AG08396 (cell line): ENCODE data around the gene PHRF1.

ENCODE experiments used
- DNase-seq: peaks from one replicate; pipeline ENCODE4 v3.0.0; 2012; ENCODE audit warnings: low spot score, mixed read lengths

PHRF1 gene

GRCh38 chr11:557328-558132, 18.7 kb upstream of the PHRF1 start:
- DNase-seq: no peak

DNA sequence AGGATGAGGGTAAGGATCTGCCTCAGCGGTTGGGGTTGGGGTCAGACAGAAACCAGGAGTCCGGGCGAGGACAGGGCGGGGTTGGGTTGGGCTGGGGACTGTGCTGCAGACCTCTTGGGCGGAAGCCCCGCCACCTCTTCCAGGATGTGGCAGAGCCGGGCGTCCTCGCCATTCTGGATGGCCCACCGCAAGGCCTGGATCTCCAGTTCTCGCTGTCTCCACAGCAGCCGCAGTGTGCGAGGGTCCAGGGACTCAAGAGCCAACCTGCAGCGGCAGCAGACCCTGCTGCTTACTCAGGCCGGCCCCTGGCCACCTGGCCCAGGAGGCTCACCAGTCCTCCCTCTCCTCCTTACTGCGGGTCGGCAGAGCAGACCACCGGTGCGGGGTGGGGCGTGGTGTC, 17.8 kb upstream of the PHRF1 start:
- DNase-seq: no peak

DNA sequence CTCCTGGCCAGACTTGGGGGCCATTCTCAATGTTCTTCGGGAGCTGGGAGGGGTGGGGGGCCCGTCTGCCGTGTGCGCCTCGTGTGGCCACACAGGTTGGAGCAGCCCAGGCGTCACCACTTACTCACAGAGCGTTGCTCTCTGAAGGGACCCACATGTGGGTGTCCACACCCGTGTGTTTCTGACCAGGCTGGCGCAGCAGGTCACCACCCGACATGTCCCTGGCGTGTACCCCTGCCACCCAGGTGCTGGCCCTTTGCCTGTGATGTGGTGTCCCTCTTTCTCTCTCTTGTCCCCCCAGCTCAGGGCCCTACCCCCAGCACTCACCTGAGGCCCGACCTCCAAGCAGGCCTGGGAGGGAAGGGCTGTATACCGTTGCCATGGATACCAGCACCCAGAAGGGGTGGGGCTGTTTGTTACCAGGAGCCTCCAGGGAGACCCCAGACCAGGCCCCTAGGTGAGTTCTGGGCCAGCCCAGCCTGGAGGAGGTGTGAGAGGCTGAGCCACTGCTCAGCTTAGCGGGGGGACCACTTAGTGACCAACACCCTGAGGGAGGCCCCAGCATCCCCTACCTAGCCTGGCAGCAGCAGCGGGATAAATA, 17.1 kb upstream of the PHRF1 start:
- DNase-seq: no peak

GRCh38 chr11:559712-560304, 16.5 kb upstream of the PHRF1 start:
- no peak for DNase-seq

DNA sequence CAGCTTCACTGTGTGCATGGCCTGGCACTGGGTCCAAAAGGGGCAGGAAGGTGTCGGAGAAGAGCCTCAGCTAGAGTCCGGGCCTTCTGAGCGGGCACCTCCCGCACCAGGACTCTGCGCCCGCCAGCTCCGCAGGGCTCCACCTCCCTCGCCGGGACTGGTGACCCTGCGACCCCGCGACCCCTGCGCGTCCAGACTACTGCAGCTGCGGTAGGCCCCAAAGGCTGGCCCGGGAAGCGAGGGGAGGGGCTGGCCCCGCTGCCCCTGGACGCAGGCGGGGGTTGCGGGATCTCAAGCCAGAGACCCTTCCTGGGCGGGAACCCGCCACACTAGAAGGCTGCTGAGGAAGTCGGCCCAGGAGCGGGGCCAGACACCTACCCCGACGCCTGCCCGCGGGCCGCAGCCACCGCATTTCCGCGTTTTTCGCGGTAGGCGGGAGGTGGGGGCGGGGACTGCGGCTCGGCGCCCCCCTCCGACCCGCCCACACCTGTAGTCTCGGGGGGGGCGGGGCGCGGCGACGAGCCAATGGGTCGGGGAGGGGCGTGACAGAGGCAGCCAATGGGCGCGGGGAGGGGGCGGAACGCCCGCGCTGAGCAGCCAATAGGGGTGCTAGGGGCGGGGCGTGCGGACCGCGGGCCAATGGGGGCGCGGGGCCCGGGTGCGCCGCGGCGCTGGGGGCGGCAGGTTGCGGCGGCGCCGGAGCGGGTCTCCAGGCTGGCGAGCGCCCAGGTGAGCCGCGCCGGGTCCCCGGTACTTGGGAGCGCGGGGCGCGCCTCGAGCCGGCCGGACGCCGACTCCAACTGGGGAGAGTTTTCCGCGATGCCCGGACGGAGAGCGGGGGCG, 15.7 kb upstream of the PHRF1 start, which contains the start of the genes LMNTD2 and RASSF7:
LMNTD2 (minus strand) TSS at position 434 of the 843 bp plus-strand sequence; CDS start at position 412, 22 bp downstream.
RASSF7 (plus strand) TSS at position 666 of the 843 bp plus-strand sequence. CDS start 799 bp downstream, outside the sequence.
- DNase-seq: peak; percentile 100

DNA sequence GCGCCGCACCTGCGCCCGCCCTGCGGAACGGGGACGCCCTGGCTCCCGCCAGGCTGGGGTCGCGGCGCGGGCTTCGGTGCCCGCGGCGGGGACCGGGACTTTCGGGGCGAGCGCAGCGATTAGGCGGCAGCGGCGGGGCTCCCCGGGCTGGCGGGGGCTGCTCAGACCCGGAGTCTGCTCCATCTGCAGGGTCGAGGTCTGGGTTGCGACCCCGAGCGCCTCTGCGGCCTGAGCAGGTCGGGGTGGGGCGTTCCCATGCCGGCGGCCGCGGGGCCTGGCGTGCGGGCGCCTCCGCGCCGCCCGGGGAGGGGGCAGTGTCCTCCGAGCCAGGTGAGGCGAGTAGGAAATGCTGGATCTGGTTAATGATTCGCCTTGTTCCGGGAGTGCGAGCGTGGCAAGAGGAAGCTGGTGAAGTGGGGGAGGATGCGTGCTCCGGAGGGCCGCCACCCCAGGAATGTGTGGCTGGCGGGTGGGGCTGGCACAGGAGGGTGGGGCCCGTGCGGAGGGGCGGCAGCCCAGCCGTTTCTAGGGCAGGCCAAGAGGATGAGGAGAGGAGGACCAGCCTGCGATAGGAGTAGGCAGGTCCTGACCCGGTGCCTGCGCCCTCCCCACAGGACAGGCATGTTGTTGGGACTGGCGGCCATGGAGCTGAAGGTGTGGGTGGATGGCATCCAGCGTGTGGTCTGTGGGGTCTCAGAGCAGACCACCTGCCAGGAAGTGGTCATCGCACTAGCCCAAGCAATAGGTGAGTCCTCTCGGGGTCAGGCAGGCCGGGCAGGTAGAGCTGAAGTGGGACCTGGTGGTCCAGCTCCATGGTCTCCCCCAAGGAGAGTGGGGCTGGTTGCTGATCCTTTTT, 14.9 kb upstream of the PHRF1 start:
- DNase-seq: peak; percentile 56

DNA sequence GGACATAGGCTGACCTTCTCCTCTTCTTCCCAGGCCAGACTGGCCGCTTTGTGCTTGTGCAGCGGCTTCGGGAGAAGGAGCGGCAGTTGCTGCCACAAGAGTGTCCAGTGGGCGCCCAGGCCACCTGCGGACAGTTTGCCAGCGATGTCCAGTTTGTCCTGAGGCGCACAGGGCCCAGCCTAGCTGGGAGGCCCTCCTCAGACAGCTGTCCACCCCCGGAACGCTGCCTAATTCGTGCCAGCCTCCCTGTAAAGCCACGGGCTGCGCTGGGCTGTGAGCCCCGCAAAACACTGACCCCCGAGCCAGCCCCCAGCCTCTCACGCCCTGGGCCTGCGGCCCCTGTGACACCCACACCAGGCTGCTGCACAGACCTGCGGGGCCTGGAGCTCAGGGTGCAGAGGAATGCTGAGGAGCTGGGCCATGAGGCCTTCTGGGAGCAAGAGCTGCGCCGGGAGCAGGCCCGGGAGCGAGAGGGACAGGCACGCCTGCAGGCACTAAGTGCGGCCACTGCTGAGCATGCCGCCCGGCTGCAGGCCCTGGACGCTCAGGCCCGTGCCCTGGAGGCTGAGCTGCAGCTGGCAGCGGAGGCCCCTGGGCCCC, 14.1 kb upstream of the PHRF1 start:
- no peak for DNase-seq

DNA sequence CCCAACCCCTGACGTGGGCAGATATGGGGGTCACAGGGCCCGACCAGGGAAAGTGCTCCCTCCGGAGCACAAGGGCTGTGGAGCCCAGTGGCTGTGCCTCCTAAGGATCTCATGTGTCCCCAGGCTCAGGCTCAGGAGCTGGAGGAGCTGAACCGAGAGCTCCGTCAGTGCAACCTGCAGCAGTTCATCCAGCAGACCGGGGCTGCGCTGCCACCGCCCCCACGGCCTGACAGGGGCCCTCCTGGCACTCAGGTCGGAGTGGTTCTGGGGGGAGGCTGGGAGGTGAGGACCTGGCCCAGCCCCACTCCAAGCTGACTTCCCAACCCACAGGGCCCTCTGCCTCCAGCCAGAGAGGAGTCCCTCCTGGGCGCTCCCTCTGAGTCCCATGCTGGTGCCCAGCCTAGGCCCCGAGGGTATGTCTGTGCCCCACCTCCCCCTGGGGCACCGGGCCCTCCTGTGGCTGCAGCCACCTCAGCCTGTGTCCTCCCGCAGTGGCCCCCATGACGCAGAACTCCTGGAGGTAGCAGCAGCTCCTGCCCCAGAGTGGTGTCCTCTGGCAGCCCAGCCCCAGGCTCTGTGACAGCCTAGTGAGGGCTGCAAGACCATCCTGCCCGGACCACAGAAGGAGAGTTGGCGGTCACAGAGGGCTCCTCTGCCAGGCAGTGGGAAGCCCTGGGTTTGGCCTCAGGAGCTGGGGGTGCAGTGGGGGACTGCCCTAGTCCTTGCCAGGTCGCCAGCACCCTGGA, 13.0 kb upstream of the PHRF1 start:
- no peak for DNase-seq

- no peak for DNase-seq
Observed at GRCh38 chr11:563812-564578, 12.3 kb upstream of the PHRF1 start.

GRCh38 chr11:565921-566509, 10.3 kb upstream of the PHRF1 start:
- DNase-seq: no peak

DNA sequence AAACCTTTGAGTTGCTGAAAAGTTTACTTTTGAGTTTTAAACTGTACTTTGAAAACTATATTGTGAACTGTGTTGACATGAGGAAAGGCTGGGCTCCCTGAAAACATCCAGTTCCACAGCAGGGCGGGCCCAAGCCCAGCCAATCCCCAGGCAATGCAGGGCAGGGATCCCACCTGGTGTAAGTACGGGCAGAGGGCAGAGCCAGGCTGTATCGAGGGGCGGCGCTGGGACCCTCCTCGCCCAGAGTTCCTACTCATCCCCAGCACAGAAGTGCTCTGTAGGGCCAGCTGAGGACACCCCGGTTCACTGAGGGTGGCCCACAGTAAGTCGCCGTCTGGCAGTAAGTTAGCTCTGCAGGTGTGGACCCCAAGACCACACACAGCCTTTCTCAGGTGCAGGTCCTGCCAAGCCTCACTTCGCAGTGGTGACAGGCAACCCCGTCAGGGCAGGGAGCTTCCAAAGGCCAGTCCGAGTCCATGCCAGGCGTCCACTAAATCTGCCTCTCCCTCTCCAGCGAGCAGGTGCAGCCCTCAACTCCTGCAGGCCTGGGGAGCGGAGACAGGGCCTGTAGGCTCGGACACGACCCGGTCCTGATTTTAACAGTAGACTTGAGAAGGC, 9.2 kb upstream of the PHRF1 start:
- no peak for DNase-seq

GRCh38 chr11:567629-568292, 8.5 kb upstream of the PHRF1 start:
- DNase-seq: no peak

- peak; percentile 99 for DNase-seq
Observed at GRCh38 chr11:568306-569157, 7.7 kb upstream of the PHRF1 start.

DNA sequence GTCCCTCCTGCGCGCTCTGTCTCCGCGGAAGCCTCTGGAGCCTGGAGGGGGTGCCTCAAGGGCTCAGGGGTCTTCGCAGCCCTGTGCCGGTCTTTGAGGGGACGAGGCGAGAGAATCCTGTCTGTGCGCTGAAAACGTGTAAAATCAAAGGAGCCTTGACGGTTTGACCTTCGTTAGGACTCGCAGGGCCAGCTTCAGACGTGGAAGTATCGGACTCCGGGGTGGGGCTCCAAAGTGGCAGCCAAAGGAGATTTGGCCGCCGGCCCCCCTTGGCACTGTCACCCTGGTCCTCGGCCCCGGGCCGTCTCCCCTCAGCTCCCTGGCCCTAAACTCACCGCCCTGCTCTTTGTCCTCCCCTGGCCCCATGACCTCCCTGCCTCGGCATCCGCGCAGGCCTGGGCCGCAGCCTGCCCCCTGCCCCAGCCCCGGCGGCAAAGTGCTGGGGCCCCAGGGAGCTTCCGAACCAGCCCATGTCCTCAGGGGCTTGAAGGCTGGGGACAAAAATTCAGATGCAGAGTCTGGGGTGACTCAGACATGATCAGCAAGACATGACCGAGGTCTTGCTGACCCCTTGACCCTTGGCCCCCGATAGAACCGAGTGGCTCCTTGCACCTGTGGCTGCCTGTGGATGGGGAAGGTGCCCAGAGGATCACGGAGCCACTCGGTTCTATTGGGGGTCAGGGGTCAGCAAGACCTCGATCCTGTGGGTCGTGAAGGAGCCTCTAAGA, 6.9 kb upstream of the PHRF1 start:
- no peak for DNase-seq

- DNase-seq: no peak
Observed at GRCh38 chr11:571802-572185, 4.5 kb upstream of the PHRF1 start.

GRCh38 chr11:573146-573759, 3.0 kb upstream of the PHRF1 start:
- no peak for DNase-seq
